Tibial artery (tissue), 4 donors: ENCODE data around the gene FKBP11.
"Not testable (repeated sequence)": the region's sequence is repeated elsewhere in the genome, so short reads cannot be mapped to it uniquely, and the experiment has no call there.

Experiments
- DNase-seq, 2 donors: peaks; one replicate each; pipeline ENCODE4 v3.0.0-alpha.2; 2019
- H3K27ac ChIP-seq, 2 donors: fragments of 200-600 bp; sonication (generic) in 1 of 2; 1 replicate in 1 of 2; 2 replicates in 1 of 2; pipeline ENCODE4 v1.5.1; 2018 to 2019; ENCODE audit warnings: mild to moderate bottlenecking in 1 of 2
- H3K27me3 ChIP-seq, 2 donors: fragments of 200-600 bp; sonication (generic) in 1 of 2; one replicate each; pipeline versions ENCODE4 v1.5.1 to v1.6.0; 2016 to 2019
- H3K36me3 ChIP-seq, 3 donors: fragments of 200-600 bp; sonication (generic) in 2 of 3; one replicate each; pipeline ENCODE4 v1.5.1; 2016 to 2019; ENCODE audit warnings: mild to moderate bottlenecking in 2 of 3
- H3K4me1 ChIP-seq, 4 donors: fragments of 200-600 bp; sonication (generic) in 2 of 4; 1 replicate in 3 of 4; 2 replicates in 1 of 4; pipeline ENCODE4 v1.5.1; 2016 to 2019
- H3K4me3 ChIP-seq, 2 donors: fragments of 200-600 bp; sonication (generic) in 1 of 2; 1 replicate in 1 of 2; 2 replicates in 1 of 2; pipeline ENCODE4 v1.5.1; 2018 to 2019; ENCODE audit warnings: mild to moderate bottlenecking in 2 of 2
- H3K9me3 ChIP-seq, 3 donors: fragments of 200-600 bp; sonication (generic) in 1 of 3; one replicate each; pipeline ENCODE4 v1.5.1; 2016 to 2019
- CTCF ChIP-seq, 2 experiments: fragments of 200-600 bp in 1 of 2; fragments of 450-650 bp in 1 of 2; IDR thresholded peaks; one replicate each; pipeline ENCODE4 v1.5.1; 2017 to 2019; ENCODE audit warnings: antibody characterized with exemption in 2 of 2, mild to moderate bottlenecking in 1 of 2, moderate library complexity in 1 of 2
- intact Hi-C: fragments of 100-400 bp; cut with DNase I; formaldehyde crosslinking; loops from one replicate; pipeline ENCODE4 v1.15.0; 2023; ENCODE audit warnings: low total_unique reads

FKBP11 gene

DNA sequence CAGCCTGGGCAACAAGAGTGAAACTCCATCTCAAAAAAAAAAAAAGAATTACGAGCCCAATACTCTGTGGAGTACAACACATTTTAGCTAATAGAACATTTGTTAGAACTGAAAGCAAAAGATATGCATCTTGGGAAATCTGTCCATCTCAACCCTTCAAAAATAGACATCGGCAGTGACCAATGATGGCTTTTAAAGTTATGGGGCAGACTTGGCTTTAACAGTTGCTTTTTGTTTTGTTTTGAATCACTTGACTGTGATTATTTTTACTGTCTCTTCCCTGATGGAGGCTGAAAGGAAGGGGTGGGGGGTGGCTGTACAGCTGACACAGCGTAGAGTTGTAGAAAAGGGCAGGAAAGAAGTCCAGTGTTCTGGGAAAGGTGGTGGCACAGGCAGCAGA, 2.2 kb downstream of the FKBP11 start:
- H3K27ac ChIP-seq, result no peak overlapping the region
- H3K4me3 ChIP-seq, result no peak overlapping the region
- TF ChIP-seq CTCF (IDR thresholded peaks at IDR 0.05), result no peak
- peaks cover 0 to 17% (median 11%) of the 10 kb centered on the region in 4 donors for H3K4me1 ChIP-seq
- intact Hi-C loops, result no loop called here
- no peak for DNase-seq
- H3K36me3 ChIP-seq, result peaks cover 0 to 4% (median 0%) of the 10 kb centered on the region in 3 donors
- H3K27me3 ChIP-seq, result no peaks in the 10 kb centered on the region
- H3K9me3 ChIP-seq, result no peaks in the 10 kb centered on the region

DNA sequence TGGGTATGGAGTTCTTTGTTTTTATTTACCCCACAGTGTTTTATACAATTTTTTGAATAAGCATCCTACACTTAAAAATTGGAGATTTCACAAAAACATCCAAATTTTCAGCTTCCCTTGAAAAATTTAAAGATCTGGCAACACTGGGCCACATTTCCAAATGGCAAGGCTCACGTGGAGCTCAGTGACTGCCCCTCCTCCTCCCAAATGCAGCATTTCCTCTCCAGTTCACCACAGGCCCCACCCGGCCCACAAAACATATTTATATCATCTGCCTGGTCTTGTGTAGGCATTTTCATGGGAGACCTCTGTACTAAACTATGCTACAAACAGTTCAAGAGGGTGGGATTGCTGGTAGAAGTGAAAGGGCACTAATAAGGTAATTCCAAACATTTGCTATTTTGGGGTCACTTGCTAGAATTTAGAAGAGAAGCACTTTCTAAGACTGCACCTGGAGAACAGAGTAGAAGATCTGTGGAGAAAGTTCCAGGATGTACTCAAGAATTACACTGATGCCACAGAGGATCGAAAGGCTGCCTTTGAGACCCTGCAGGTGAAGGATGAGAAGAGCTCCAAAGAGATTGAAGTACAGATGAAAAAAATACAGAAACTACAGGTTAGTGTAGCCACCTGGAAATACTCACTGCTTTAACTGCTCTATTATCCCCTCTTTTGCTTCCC, 7.3 kb downstream of the FKBP11 start:
- no peak for DNase-seq
- peaks cover 0 to 4% (median 0%) of the 10 kb centered on the region in 3 donors for H3K36me3 ChIP-seq
- no peak overlapping the region for H3K4me3 ChIP-seq
- no peak for TF ChIP-seq CTCF (IDR thresholded peaks at IDR 0.05)
- H3K27ac ChIP-seq, result no peak overlapping the region
- no peaks in the 10 kb centered on the region for H3K27me3 ChIP-seq
- H3K9me3 ChIP-seq, result no peaks in the 10 kb centered on the region
- no peaks in the 10 kb centered on the region for H3K4me1 ChIP-seq
- intact Hi-C loops, result no loop called here

- no peak overlapping the region for H3K4me3 ChIP-seq
- H3K9me3 ChIP-seq, result no peaks in the 10 kb centered on the region
- intact Hi-C loops, result loop anchor here (1.0 kb wide), 1 partner anchor 36 kb away; no protein-coding TSS in a partner anchor
- no peak for DNase-seq
- H3K27ac ChIP-seq, result no peak overlapping the region
- H3K4me1 ChIP-seq, result no peaks in the 10 kb centered on the region
- H3K27me3 ChIP-seq, result no peaks in the 10 kb centered on the region
- no peak for TF ChIP-seq CTCF (IDR thresholded peaks at IDR 0.05)
- H3K36me3 ChIP-seq, result no peaks in the 10 kb centered on the region
Measured at GRCh38 chr12:48910196-48910595, 15.1 kb downstream of the FKBP11 start.

DNA sequence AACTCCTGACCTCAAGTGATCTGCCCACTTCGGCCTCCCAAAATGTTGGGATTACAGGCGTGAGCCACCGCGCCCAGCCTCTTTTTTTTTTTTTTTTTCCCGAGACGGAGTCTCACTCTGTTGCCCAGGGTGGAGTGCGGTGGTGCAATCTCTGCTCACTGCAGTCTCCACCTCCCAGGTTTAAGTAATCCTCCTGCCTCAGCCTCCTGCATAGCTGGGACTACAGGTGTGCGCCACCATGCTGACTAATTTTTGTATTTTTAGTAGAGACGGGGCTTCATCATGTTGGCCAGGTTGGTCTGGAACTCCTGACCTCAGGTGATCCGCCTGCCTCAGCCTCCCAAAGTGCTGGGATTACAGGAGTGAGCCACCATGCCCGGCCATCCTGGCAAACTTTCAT, 15.6 kb downstream of the FKBP11 start:
- not testable (repeated sequence) for DNase-seq
- intact Hi-C loops, result loop anchor here (1.0 kb wide), 1 partner anchor 35 kb away; no protein-coding TSS in a partner anchor

GRCh38 chr12:48907245-48907644, 18.0 kb downstream of the FKBP11 start:
- Histone ChIP-seq H3K27ac (no peak overlapping the region), H3K27me3 (no peaks in the 10 kb centered on the region), H3K4me1 (peaks cover 0 to 13% (median 5%) of the 10 kb centered on the region in 4 donors), H3K4me3 (no peak overlapping the region), H3K36me3 (no peaks in the 10 kb centered on the region), H3K9me3 (no peaks in the 10 kb centered on the region)
- no peak for DNase-seq
- TF ChIP-seq CTCF (IDR thresholded peaks at IDR 0.05), result no peak
- intact Hi-C loops, result no loop called here

More for the DNA sequence above, 15.6 kb downstream of the FKBP11 start:
- H3K4me1 ChIP-seq, H3K9me3 ChIP-seq, H3K36me3 ChIP-seq, H3K4me3 ChIP-seq, H3K27ac ChIP-seq, H3K27me3 ChIP-seq: not testable (repeated sequence)

GRCh38 chr12:48903982-48904411, 21.3 kb downstream of the FKBP11 start:
- DNase-seq, result peak; percentile 58 to 81
- H3K4me3 ChIP-seq, result peak overlapping the region; percentile 35 to 46
- intact Hi-C loops, result no loop called here
- no peaks in the 10 kb centered on the region for H3K36me3 ChIP-seq
- no peak overlapping the region for H3K27ac ChIP-seq
- H3K27me3 ChIP-seq, result no peaks in the 10 kb centered on the region
- peak; percentile 19 to 49 for TF ChIP-seq CTCF (IDR thresholded peaks at IDR 0.05)
- H3K9me3 ChIP-seq, result no peaks in the 10 kb centered on the region
- peaks cover 0 to 13% (median 5%) of the 10 kb centered on the region in 4 donors for H3K4me1 ChIP-seq
